ENCODE results near the gene MCM3AP. TPM values are rescaled to one million over a fixed set of nuclear protein-coding genes. Genes with fewer than 3 reads are reported as not detected.
"Not testable (repeated sequence)": the region's sequence is repeated elsewhere in the genome, so short reads cannot be mapped to it uniquely, and the experiment has no call there.

The MCM3AP gene
- polyA plus RNA-seq, 1 experiment, result 31.6 TPM

GRCh38 chr21:46205766-46206162 lies 79.6 kb downstream of the MCM3AP start:
- no peak for DNase-seq (ENCODE audit: low read depth)
- no peaks in the 10 kb centered on the region for H3K27me3 ChIP-seq (ENCODE audit: control insufficient read depth, insufficient read depth, low read length)
- CTCF ChIA-PET, result no interaction called here
- peaks cover 36% of the 10 kb centered on the region for H3K36me3 ChIP-seq (ENCODE audit: control insufficient read depth, insufficient read depth, low read length)
- no peak for TF ChIP-seq CTCF (IDR thresholded peaks at IDR 0.05; ENCODE audit: insufficient read depth, low read depth, low read length)
- no peak overlapping the region for H3K4me3 ChIP-seq (ENCODE audit: low read depth, low read length)
- POLR2A ChIA-PET, result no interaction called here

GRCh38 chr21:46205166-46205565 lies 80.2 kb downstream of the MCM3AP start:
- POLR2A ChIA-PET, result no interaction called here
- DNase-seq (ENCODE audit: low read depth), result no peak
- CTCF ChIA-PET, result no interaction called here
- Histone ChIP-seq H3K4me3 (ENCODE audit: low read depth, low read length) (no peak overlapping the region), H3K27me3 (ENCODE audit: control insufficient read depth, insufficient read depth, low read length) (no peaks in the 10 kb centered on the region), H3K36me3 (ENCODE audit: control insufficient read depth, insufficient read depth, low read length) (peaks cover 33% of the 10 kb centered on the region)
- no peak for TF ChIP-seq CTCF (IDR thresholded peaks at IDR 0.05; ENCODE audit: insufficient read depth, low read depth, low read length)

GRCh38 chr21:46203203-46203600 lies 82.2 kb downstream of the MCM3AP start:
- Histone ChIP-seq H3K27me3 (ENCODE audit: control insufficient read depth, insufficient read depth, low read length) (no peaks in the 10 kb centered on the region), H3K36me3 (ENCODE audit: control insufficient read depth, insufficient read depth, low read length) (peaks cover 23% of the 10 kb centered on the region), H3K4me3 (ENCODE audit: low read depth, low read length) (no peak overlapping the region)
- ChIA-PET POLR2A (no interaction called here), CTCF (interaction anchor here (0.8 kb wide), 1 partner anchor 50 kb away, joined by 3 read pairs; no protein-coding TSS in a partner anchor)
- no peak for TF ChIP-seq CTCF (IDR thresholded peaks at IDR 0.05; ENCODE audit: insufficient read depth, low read depth, low read length)
- DNase-seq (ENCODE audit: low read depth), result no peak

- H3K36me3 ChIP-seq (ENCODE audit: control insufficient read depth, insufficient read depth, low read length), result peaks cover 19% of the 10 kb centered on the region
Measured at GRCh38 chr21:46202592-46203202, 82.7 kb downstream of the MCM3AP start.

GRCh38 chr21:46200877-46201803 lies 84.3 kb downstream of the MCM3AP start:
- peaks cover 14% of the 10 kb centered on the region for H3K36me3 ChIP-seq (ENCODE audit: control insufficient read depth, insufficient read depth, low read length)
- H3K4me3 ChIP-seq (ENCODE audit: low read depth, low read length); CTCF ChIA-PET; H3K27me3 ChIP-seq (ENCODE audit: control insufficient read depth, insufficient read depth, low read length); DNase-seq (ENCODE audit: low read depth); POLR2A ChIA-PET: not testable (repeated sequence)

More at GRCh38 chr21:46202592-46203202, 82.7 kb downstream of the MCM3AP start:
- Histone ChIP-seq H3K4me3 (ENCODE audit: low read depth, low read length) (no peak overlapping the region), H3K27me3 (ENCODE audit: control insufficient read depth, insufficient read depth, low read length) (no peaks in the 10 kb centered on the region)
- DNase-seq (ENCODE audit: low read depth), result no peak
- POLR2A ChIA-PET, result no interaction called here
- CTCF ChIA-PET, result interaction anchor here (0.8 kb wide), 1 partner anchor 49 kb away, joined by 3 read pairs; no protein-coding TSS in a partner anchor
- no peak for TF ChIP-seq CTCF (IDR thresholded peaks at IDR 0.05; ENCODE audit: insufficient read depth, low read depth, low read length)

Measured in BJ (cell line).